22Rv1 (cell line): ENCODE measurements around the gene PRPF40A.

Source experiments
- ZFX ChIP-seq: fragments of 450-650 bp; IDR thresholded peaks from 2 replicates; pipeline ENCODE4 v1.6.1; 2017; ENCODE audit warnings: antibody characterized with exemption, borderline replicate concordance
- TF ChIP-seq, protein P1 (sequence below): fragments of 450-650 bp; IDR thresholded peaks from 2 replicates; pipeline ENCODE4 v1.5.1; 2017; ENCODE audit warnings: mild to moderate bottlenecking

DNA sequence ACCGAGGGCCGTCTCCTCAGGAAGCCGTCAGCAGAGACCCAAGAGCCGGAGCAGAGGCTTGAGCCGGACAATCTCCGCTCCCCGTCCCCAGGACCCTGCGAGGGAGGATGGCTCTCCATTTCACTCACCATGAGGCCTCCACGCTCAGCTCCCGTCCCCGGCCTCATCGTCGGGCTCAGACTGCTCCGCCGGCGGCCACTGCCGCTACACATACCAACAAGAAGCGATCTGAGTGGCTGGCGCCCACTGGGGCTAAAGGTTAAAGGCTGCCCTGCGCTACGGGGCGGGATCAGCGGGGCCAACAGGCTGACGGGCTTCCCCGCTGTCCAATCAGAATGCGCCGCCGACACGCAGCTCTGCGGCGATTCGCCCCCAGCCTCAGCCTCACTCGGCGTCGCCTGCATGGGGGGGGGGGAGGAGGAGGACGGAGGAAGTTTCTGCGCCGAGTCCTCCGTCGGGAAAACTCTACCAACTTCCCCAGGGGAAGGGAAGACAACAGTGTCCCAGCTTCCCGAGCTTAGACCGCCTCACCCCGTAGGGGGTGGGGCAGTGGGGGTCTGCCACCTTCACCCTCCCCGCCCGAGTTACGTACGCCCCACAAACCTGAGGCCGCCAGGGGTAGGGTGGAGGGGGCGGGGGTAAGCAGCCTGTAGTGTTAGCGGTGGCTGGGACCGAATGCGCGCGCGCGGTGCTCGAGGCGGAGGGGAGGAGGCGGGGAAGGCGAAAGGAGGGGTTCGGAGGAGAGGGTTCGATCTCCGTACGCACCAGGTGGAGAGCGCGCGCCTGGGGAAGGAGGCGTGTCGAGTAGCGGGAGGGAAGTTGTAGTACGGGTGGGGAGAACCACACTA, at the start of gene PRPF40A:
- TF ChIP-seq, protein P1, sequence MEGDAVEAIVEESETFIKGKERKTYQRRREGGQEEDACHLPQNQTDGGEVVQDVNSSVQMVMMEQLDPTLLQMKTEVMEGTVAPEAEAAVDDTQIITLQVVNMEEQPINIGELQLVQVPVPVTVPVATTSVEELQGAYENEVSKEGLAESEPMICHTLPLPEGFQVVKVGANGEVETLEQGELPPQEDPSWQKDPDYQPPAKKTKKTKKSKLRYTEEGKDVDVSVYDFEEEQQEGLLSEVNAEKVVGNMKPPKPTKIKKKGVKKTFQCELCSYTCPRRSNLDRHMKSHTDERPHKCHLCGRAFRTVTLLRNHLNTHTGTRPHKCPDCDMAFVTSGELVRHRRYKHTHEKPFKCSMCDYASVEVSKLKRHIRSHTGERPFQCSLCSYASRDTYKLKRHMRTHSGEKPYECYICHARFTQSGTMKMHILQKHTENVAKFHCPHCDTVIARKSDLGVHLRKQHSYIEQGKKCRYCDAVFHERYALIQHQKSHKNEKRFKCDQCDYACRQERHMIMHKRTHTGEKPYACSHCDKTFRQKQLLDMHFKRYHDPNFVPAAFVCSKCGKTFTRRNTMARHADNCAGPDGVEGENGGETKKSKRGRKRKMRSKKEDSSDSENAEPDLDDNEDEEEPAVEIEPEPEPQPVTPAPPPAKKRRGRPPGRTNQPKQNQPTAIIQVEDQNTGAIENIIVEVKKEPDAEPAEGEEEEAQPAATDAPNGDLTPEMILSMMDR, result no peak
- TF ChIP-seq ZFX, result no peak
